Measurements from ENCODE around the gene PLEKHG1.

PLEKHG1 gene

DNA sequence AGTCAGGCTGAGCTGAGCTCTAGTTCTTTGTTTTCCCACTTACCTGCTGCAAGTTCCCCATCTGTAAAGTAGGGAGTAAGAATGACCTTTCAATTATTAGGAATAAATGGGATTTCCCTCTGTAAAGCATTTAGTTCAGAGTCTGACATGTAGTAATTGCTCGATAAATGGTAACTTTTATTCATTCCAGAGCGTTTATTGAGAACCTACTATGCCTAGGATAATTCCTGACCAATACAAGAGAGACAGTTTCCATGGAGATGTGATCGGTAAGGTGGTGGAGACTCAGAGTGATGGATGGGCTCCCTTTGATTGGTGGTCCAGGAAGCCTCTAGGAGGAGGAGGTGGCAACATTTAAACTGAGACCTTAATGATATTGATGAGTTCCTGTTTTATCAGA lies 5.6 kb downstream of the PLEKHG1 start:
- peaks cover 24% of the 10 kb centered on the region for H3K4me1 ChIP-seq
- no peak overlapping the region for H3K27ac ChIP-seq
- H3K4me2 ChIP-seq (ENCODE audit: low read length), result no peak overlapping the region
- TF ChIP-seq, protein P1, sequence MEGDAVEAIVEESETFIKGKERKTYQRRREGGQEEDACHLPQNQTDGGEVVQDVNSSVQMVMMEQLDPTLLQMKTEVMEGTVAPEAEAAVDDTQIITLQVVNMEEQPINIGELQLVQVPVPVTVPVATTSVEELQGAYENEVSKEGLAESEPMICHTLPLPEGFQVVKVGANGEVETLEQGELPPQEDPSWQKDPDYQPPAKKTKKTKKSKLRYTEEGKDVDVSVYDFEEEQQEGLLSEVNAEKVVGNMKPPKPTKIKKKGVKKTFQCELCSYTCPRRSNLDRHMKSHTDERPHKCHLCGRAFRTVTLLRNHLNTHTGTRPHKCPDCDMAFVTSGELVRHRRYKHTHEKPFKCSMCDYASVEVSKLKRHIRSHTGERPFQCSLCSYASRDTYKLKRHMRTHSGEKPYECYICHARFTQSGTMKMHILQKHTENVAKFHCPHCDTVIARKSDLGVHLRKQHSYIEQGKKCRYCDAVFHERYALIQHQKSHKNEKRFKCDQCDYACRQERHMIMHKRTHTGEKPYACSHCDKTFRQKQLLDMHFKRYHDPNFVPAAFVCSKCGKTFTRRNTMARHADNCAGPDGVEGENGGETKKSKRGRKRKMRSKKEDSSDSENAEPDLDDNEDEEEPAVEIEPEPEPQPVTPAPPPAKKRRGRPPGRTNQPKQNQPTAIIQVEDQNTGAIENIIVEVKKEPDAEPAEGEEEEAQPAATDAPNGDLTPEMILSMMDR (IDR thresholded peaks at IDR 0.05), result no peak
- no peak overlapping the region for H3K9ac ChIP-seq
- no peak overlapping the region for H2AFZ ChIP-seq
- H3K4me3 ChIP-seq (ENCODE audit: low read depth, low read length), result no peak overlapping the region
- H3K27me3 ChIP-seq (ENCODE audit: control insufficient read depth, insufficient read depth, low read length), result no peaks in the 10 kb centered on the region
- H3K79me2 ChIP-seq, result peaks cover 78% of the 10 kb centered on the region
- H3K36me3 ChIP-seq (ENCODE audit: control insufficient read depth, insufficient read depth, low read length), result no peaks in the 10 kb centered on the region
- H3K9me3 ChIP-seq (ENCODE audit: control insufficient read depth, low read length), result no peaks in the 10 kb centered on the region

DNA sequence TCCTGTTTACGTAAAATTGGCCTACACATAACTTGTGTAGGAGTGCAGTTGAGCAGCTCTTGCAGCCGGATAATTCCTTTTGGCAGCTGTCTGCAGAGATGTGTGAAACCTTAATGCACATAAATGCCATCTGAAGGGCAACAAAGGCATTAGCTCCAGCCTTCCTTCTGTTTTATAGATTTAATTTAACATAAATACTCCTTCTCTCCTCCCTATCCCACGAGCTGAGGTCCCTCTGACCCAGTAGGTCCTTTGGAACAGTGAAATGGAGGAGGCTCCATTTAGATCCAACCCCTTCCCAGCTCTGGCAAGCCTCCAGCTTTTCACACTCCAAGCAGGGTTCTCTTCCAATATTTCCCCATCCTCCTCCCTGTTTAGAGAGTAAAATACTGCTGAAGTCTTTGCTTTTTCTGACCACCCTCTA lies 6.5 kb downstream of the PLEKHG1 start:
- peaks cover 85% of the 10 kb centered on the region for H3K79me2 ChIP-seq
- H2AFZ ChIP-seq, result no peak overlapping the region
- H3K9me3 ChIP-seq (ENCODE audit: control insufficient read depth, low read length), result no peaks in the 10 kb centered on the region
- no peak overlapping the region for H3K9ac ChIP-seq
- H3K27me3 ChIP-seq (ENCODE audit: control insufficient read depth, insufficient read depth, low read length), result no peaks in the 10 kb centered on the region
- H3K4me1 ChIP-seq, result peaks cover 28% of the 10 kb centered on the region
- TF ChIP-seq, protein P1 (IDR thresholded peaks at IDR 0.05), result no peak
- H3K27ac ChIP-seq, result no peak overlapping the region
- no peaks in the 10 kb centered on the region for H3K36me3 ChIP-seq (ENCODE audit: control insufficient read depth, insufficient read depth, low read length)
- H3K4me2 ChIP-seq (ENCODE audit: low read length), result no peak overlapping the region
- H3K4me3 ChIP-seq (ENCODE audit: low read depth, low read length), result no peak overlapping the region

DNA sequence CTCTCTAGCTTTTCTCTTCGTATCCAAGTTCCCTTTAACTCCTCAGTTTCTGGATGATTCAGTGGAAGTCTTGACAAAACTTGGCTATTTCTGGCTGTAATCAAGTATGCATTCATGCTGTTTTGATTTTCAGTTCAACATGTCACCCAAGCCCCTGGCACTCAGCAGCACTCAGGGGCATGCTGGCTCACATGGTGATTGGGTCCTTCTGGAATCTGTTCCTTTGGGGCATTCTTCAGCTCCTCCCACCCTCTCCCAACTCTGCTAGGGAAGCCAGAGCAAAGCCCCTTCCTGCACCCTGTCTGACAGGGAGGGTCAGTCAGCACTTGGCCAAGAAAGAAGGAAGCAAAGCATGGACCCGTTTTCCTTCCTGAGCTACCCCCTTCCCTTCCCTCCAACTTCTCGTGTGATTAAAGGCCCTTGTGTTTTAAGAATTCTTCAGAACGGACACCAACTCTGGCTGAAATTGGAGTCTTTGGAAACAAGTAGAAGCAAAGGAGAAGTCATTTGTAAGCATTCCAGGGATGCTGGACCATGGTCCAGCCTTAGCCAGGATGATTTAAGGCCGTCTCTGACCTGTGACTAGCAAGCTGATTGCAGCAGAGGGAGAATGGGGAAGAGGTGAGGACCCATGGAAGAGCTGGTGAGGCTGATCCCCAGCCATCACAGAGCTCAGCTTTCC lies 7.1 kb downstream of the PLEKHG1 start:
- TF ChIP-seq, protein P1 (IDR thresholded peaks at IDR 0.05), result no peak
- Histone ChIP-seq H3K79me2 (peaks cover 85% of the 10 kb centered on the region), H3K36me3 (ENCODE audit: control insufficient read depth, insufficient read depth, low read length) (no peaks in the 10 kb centered on the region), H3K9ac (no peak overlapping the region), H3K4me2 (ENCODE audit: low read length) (no peak overlapping the region), H3K9me3 (ENCODE audit: control insufficient read depth, low read length) (no peaks in the 10 kb centered on the region), H3K4me3 (ENCODE audit: low read depth, low read length) (no peak overlapping the region), H2AFZ (no peak overlapping the region), H3K27ac (no peak overlapping the region), H3K27me3 (ENCODE audit: control insufficient read depth, insufficient read depth, low read length) (no peaks in the 10 kb centered on the region), H3K4me1 (peaks cover 29% of the 10 kb centered on the region)

DNA sequence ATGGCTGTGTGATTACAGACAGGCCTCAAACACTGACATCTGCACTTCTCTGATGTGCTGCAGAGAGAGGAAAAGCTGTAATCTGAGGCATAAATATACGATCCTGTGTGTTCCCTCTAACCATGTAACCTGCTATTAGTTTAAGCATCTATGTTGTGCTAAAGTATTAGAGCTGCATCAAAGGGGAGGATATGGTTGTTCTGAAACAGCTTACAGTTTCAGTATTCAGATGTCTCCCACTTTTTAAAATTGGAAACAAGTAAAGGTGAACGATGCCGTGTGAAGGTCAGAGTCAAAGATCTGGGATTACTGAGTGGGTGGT lies 7.6 kb downstream of the PLEKHG1 start:
- peaks cover 86% of the 10 kb centered on the region for H3K79me2 ChIP-seq
- H3K27ac ChIP-seq, result no peak overlapping the region
- TF ChIP-seq, protein P1 (IDR thresholded peaks at IDR 0.05), result no peak
- H3K9ac ChIP-seq, result no peak overlapping the region
- H3K4me2 ChIP-seq (ENCODE audit: low read length), result no peak overlapping the region
- H3K4me1 ChIP-seq, result peaks cover 27% of the 10 kb centered on the region
- no peak overlapping the region for H3K4me3 ChIP-seq (ENCODE audit: low read depth, low read length)
- H3K27me3 ChIP-seq (ENCODE audit: control insufficient read depth, insufficient read depth, low read length), result no peaks in the 10 kb centered on the region
- H3K9me3 ChIP-seq (ENCODE audit: control insufficient read depth, low read length), result no peaks in the 10 kb centered on the region
- H3K36me3 ChIP-seq (ENCODE audit: control insufficient read depth, insufficient read depth, low read length), result no peaks in the 10 kb centered on the region
- H2AFZ ChIP-seq, result no peak overlapping the region

DNA sequence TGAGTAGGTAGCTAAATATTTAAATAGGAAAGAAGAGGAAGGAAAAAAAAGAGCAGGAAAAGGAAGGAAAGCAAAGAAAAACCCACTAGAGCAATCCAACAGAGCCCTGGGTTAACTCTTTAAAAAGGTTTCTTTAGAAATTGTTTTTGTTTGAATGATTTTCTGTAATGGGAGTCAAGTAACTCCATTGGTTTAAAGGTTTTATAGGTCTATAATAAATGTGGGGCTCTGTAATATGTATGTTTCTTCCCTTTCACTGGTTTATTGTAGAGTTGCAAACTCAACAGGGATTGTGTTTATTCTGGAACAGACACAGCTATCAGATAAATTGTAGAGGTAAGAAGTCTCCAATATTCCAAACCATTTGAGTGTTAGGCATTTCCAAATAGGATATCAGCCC lies 10.9 kb downstream of the PLEKHG1 start:
- H2AFZ ChIP-seq, result no peak overlapping the region
- H3K9ac ChIP-seq, result no peak overlapping the region
- H3K27me3 ChIP-seq (ENCODE audit: control insufficient read depth, insufficient read depth, low read length), result no peaks in the 10 kb centered on the region
- TF ChIP-seq, protein P1 (IDR thresholded peaks at IDR 0.05), result no peak
- H3K9me3 ChIP-seq (ENCODE audit: control insufficient read depth, low read length), result no peaks in the 10 kb centered on the region
- no peak overlapping the region for H3K4me3 ChIP-seq (ENCODE audit: low read depth, low read length)
- H3K79me2 ChIP-seq, result peaks cover 76% of the 10 kb centered on the region
- H3K36me3 ChIP-seq (ENCODE audit: control insufficient read depth, insufficient read depth, low read length), result no peaks in the 10 kb centered on the region
- H3K27ac ChIP-seq, result no peak overlapping the region
- no peak overlapping the region for H3K4me2 ChIP-seq (ENCODE audit: low read length)
- peaks cover 28% of the 10 kb centered on the region for H3K4me1 ChIP-seq
